Gastroesophageal sphincter (tissue), 3 donors: ENCODE measurements around the gene ZNF157.

Experiments used
- CTCF ChIP-seq, 4 experiments: fragments of 200-600 bp in 2 of 4; fragments of 450-650 bp in 2 of 4; sonication (generic) in 1 of 4; IDR thresholded peaks; one replicate each; pipeline ENCODE4 v1.5.1; 2017 to 2019; ENCODE audit warnings: antibody characterized with exemption in 4 of 4, mild to moderate bottlenecking in 2 of 4, moderate library complexity in 2 of 4
- EP300 ChIP-seq: sonication (generic); formaldehyde crosslinking; IDR thresholded peaks from one replicate; pipeline ENCODE4 v1.6.1; 2017; ENCODE audit warnings: antibody characterized with exemption, mild to moderate bottlenecking
- POLR2A ChIP-seq, 2 donors: fragments of 450-650 bp; IDR thresholded peaks; one replicate each; pipeline ENCODE4 v1.6.1; 2017; ENCODE audit warnings: antibody characterized with exemption in 2 of 2, mild to moderate bottlenecking in 2 of 2, moderate library complexity in 1 of 2
- POLR2AphosphoS5 ChIP-seq: sonication (generic); formaldehyde crosslinking; IDR thresholded peaks from one replicate; pipeline ENCODE4 v1.6.1; 2017; ENCODE audit warnings: antibody characterized with exemption

- TF ChIP-seq CTCF (IDR thresholded peaks at IDR 0.05) (no peak), POLR2A (IDR thresholded peaks at IDR 0.05) (no peak), POLR2AphosphoS5 (no peak), EP300 (no peak)
Measured at GRCh38 chrX:47413179-47413594, 42.8 kb downstream of the ZNF157 start.
